NB4 (cell line): ENCODE results near the gene TPO.

Source experiments
- DNase-seq: peaks from one replicate; pipeline ENCODE4 v3.0.0; 2010; ENCODE audit warnings: low read depth
- H3K4me3 ChIP-seq: one replicate; pipeline ENCODE4 v1.5.1; 2011; ENCODE audit warnings: mild to moderate bottlenecking, low read depth, low read length, moderate library complexity
- MYC ChIP-seq: IDR thresholded peaks from 2 replicates; pipeline ENCODE4 v1.6.1; 2011; ENCODE audit warnings: low read depth, low read length
- POLR2A ChIP-seq: IDR thresholded peaks from 2 replicates; pipeline ENCODE4 v1.6.1; 2011; ENCODE audit warnings: mild to moderate bottlenecking; ENCODE audit not compliant: insufficient read length; ENCODE audit errors: extremely low read depth
- TF ChIP-seq, protein P1 (sequence below): IDR thresholded peaks from one replicate; pipeline ENCODE4 v1.5.1; 2012; ENCODE audit warnings: low read depth, low read length
- TF ChIP-seq, protein P2 (sequence below): IDR thresholded peaks from 2 replicates; pipeline ENCODE4 v1.6.1; 2011; ENCODE audit warnings: low read depth, low read length

Gene TPO

DNA sequence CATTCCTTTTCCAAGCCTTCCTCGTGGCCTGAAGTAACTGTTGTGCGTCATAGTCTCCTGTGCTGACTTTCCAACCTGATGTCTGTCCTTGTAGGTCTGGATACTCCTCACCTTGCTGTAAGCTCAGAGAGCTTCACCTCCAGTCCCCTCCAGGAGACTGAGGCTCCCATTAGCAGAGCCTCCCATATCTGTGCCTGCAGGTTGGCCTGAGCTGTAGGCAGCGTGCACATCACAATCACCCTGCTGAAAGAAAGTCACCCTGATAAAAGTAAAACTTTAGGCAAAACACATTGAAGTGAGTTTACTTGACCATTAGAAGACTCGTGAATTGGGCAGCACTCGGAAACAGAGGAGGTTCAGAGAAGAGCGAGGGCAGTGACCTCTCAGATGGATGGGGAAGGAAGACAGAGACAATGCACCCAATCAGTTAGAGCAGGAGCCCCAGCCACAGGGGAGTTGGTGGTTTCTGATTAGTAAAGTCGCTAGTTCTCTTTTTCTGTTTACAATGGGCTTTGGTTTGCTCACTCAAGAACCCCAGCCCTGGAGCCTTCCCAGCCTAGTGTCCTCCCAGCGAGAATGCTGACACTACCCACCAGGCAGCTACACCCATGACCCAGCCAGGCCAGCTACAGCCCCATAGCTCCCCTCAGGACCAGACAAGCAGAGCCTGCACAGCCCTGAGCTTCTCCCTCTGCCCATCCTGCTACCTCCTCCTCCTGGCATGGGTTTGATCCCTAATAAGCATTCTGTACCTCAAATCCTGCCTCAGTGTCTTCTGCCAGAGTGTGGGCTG lies 12.1 kb upstream of the TPO start:
- peak; percentile 63 for DNase-seq
- TF ChIP-seq, protein P1, sequence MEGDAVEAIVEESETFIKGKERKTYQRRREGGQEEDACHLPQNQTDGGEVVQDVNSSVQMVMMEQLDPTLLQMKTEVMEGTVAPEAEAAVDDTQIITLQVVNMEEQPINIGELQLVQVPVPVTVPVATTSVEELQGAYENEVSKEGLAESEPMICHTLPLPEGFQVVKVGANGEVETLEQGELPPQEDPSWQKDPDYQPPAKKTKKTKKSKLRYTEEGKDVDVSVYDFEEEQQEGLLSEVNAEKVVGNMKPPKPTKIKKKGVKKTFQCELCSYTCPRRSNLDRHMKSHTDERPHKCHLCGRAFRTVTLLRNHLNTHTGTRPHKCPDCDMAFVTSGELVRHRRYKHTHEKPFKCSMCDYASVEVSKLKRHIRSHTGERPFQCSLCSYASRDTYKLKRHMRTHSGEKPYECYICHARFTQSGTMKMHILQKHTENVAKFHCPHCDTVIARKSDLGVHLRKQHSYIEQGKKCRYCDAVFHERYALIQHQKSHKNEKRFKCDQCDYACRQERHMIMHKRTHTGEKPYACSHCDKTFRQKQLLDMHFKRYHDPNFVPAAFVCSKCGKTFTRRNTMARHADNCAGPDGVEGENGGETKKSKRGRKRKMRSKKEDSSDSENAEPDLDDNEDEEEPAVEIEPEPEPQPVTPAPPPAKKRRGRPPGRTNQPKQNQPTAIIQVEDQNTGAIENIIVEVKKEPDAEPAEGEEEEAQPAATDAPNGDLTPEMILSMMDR = no peak
- TF ChIP-seq POLR2A (no peak), MYC (no peak)
- TF ChIP-seq, protein P2, sequence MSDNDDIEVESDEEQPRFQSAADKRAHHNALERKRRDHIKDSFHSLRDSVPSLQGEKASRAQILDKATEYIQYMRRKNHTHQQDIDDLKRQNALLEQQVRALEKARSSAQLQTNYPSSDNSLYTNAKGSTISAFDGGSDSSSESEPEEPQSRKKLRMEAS = no peak
- H3K4me3 ChIP-seq = no peak overlapping the region

DNA sequence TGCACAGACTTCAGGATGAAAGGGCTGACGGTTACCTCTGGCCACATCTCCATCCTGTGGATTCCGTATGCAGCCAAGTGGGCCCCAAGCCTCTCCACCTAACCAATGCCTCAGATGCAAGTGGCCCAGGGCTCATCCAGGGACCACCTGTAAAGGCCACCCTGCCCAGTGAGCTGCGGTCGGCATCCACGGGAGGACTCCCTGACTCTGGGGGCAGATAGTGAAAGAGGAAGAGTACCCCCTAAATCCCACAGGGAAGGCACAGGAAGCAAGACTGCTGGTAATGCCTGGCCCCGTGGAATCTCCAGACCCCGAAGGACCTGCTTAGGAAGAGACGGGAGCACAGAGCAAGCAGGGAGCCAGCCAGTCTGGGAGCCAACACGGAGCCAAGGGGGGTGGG lies 11.2 kb upstream of the TPO start:
- H3K4me3 ChIP-seq = no peak overlapping the region
- TF ChIP-seq, protein P2 = no peak
- no peak for DNase-seq

DNA sequence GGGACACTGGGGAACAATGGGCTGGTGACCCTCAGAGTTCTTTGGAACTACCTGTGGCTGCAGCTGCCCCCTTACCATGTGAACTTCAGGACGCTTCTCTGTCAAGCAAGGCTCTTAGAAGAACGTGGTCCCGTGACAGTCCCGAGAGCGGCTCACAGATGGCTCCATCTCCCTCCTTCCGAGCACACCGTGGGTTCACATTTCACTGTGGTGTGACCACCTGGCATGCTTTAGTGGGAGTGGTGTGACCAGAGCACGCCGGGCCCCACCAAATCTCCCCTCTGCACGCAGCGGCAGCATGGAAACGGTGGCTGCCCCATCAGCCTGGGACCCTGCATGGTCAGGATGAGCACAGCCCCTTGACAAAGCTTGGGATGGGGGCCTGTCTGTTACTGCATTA lies 9.7 kb upstream of the TPO start:
- no peak overlapping the region for H3K4me3 ChIP-seq
- no peak for DNase-seq
- TF ChIP-seq, protein P2 = no peak
- TF ChIP-seq, protein P1 = no peak
- TF ChIP-seq MYC (no peak), POLR2A (no peak)

DNA sequence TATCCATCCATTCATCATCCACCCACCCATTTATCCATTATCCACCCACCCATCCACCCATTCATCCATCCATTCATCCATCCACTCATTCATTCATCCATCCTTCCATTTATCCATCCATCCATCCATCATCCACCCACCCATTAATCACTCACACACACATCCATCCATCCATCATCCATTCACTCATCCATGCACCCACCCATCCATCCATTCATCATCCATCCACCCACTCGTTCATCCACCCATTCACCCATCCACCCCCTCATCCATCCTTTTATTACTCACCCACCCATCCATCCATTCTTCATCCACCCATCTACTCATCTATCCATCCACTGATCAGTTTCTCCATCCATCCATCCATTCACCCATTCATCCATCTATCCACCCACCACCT lies 8.1 kb upstream of the TPO start:
- TF ChIP-seq, protein P2 = no peak
- no peak for TF ChIP-seq MYC
- DNase-seq = no peak
- H3K4me3 ChIP-seq = no peak overlapping the region

DNA sequence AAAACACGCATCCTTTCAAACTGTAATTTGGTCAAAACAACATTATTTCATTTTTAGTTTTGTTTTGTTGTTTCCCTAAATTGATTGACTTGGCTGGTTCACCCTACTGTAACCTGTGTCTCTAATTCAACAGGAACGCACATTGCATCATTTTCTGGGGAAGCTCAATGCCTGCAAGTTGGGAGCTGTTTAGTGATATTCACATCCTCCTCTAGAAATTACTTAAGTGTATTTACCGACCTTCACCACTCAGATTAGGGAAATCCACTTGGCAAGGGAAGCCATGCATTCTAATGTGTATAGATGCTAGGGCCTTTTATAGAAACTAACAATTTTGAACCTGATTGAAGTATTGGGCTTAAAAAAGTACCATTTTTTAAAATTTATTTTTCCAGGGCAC lies 7.3 kb upstream of the TPO start:
- no peak for DNase-seq
- TF ChIP-seq MYC = no peak
- TF ChIP-seq, protein P2 = no peak
- TF ChIP-seq, protein P1 = no peak
- TF ChIP-seq POLR2A = no peak
- no peak overlapping the region for H3K4me3 ChIP-seq

DNA sequence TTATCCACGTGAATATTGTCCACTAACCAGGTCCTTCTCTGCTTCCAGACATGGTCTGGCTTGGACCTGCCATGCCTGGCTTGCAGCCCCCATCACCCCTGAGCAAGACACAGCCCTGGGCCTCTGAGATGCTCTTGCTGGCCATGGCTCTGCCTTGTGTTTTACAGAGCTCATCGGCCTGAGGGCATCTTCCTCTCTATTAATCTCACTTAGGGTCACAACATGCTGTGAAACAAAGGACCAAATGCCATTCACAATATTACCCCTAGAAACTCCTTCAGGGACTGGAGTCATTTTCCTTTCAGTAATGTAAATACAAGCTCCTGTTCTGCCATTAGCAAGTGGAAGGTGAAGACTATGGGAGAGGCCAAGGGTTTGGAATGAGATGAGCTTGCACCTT lies 6.8 kb upstream of the TPO start:
- no peak for DNase-seq
- no peak overlapping the region for H3K4me3 ChIP-seq
- TF ChIP-seq, protein P1 = no peak
- TF ChIP-seq, protein P2 = no peak
- TF ChIP-seq POLR2A (no peak), MYC (no peak)
